GM18951 (cell line): ENCODE data around the gene CXCL3.

Source experiments
- POLR2A ChIP-seq: IDR thresholded peaks from 4 replicates; pipeline ENCODE4 v1.6.1; 2011; ENCODE audit warnings: mild to moderate bottlenecking; ENCODE audit not compliant: insufficient read length, insufficient read depth; ENCODE audit errors: extremely low read depth
- in situ Hi-C: fragments of 300-500 bp; cut with MboI; formaldehyde crosslinking; loops from one replicate; pipeline ENCODE4 v1.12.0; 2022; ENCODE audit warnings: low sequenced_read_pairs, mixed read lengths, inconsistent platforms; ENCODE audit not compliant: unreplicated experiment

CXCL3 gene

DNA sequence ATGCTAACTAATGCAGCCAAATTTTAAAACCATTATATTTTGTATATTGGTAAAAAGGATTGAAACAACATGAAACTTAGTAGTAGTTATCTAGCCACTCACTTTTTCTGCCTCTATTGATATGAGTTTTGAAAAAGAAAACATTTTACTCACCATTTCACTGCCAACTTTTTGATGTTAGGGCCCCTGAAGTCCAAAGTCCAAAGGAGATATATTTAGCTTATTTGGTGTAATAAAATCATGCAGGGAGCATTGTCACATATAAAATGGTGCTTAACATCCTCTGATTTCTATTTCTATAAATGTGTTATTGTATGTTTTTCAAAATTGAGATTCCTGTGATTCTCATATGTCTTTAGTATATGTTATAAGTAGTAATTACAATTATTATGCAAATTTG is 24.5 kb upstream of the CXCL3 start:
- TF ChIP-seq POLR2A = no peak
- in situ Hi-C loops = no loop called here

DNA sequence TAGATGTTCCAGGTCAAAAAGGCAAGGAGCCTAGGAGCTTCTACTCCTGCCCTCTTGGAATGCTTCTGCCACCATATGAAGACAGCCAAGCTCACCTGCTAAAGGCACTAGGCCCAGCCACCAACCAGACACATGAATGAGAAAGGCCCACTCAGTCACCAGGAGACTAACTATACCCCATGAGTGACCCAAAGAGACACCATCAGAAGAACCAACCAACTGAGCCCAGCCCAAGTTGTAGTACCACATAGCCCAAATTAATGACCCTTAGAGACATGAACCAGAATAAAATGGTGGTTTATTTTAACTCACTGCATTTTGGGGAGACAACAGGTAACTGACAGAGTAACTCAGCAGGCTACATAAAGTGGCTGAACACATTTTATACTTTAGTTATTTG is 22.9 kb upstream of the CXCL3 start:
- in situ Hi-C loops = no loop called here
- no peak for TF ChIP-seq POLR2A

DNA sequence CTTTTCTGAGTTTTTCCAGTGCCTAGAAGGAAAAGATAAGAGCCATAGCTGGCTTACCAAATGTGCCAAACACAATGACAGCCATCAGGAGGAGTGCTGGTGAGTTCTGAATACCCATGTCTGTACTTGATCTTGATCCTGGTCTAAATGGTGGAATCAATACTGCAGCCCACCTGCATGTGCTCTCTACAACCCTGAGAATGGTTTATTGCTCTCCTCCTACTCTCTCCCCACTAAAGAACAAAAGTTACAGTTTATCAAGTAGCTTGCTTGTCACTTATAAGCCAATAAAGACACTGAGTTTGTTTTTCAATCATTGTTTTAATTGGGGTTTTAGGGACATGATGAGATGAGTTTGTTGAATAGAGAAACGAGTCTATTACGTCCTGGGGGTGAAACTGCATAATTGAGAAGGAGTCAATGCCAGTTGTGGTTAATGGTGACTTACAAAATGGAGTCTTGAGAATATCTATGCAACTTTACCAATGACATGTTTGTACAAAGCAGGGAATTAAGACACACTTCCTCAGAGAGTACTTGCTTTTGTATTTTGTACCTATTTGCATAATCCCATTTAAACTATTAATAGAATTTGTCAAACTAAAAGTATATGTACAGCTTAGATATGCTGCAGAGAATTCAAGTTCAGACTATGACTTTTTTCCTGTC is 20.8 kb upstream of the CXCL3 start:
- in situ Hi-C loops = no loop called here
- no peak for TF ChIP-seq POLR2A

DNA sequence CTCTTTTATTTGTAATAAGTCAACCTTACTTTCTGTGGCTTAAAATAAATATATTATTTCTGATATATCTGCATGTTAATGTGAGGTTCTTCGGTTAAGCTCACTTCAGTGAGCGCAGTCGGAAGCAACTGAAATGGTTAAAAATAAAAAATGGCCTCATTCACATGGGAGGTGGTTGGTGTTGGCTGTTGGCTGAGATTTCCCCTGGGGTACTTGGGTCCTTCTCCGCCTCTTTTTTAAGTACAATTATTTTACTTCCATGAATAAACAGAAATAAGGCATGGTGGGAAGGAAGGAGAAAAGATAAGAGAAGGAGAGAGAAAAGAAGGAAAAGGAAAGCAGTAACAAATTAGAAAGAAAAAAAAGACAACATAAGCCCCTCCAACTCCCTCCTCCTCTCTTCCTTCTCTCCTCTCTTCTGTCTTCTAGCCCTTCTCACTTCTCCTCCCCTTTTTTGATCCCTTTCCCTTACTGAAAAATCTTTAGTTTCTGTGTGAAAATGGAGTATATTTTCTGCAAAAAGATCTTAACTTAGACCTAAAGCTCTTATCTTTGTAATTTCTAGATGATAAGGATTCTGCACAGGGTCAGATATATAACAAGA is 19.7 kb upstream of the CXCL3 start:
- TF ChIP-seq POLR2A = no peak

DNA sequence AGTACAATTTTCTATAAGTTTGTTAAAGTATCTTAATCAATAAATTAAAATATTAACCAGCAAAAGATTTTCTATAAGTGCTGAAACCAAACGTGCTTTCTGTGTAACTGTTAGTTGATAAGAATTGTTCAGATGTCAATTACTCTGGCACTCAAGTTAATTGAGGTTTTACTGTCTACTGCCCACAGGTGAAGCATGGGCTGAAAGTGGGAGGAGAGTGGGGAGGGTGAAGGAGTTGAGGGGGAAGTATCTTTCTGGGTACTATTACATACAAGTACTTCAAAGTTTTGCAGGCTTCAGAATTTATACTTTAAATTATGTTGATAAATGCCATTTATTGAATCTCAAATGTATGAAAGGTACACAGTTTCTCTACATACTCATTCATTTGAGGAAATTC is 19.1 kb upstream of the CXCL3 start:
- in situ Hi-C loops = no loop called here
- no peak for TF ChIP-seq POLR2A

More for the DNA sequence above, 19.7 kb upstream of the CXCL3 start:
- in situ Hi-C loops = no loop called here

DNA sequence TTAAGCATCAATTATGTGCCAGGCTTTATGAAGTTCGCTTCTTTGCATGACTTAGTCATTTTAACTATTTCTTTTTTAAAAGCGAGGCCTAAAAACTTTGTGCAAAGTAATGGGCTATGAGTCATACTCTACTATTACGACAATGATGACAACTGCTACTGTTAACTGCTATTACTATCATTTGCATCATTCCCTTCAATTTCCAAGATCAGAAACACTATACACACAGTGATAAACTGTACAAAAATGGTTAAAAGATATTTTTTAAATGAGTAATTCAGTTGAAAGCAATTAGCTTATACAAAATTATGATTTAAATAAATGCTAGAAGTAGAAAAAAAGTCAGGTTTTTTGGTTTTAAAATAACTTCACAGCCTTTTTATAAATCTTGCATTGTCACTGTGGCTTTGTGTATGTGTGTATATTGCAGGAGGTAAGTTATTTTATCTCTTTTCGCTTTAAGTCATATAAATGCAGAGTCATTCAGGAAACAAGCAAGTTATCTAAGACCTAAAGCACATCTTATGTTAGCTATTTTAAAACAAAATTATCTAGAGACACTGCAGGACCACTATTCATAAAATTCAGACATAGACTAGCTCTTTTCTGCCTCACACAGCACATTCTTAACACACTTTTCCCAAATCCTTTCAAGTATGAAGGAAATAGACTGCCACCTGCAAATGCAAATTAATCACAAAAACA is 18.5 kb upstream of the CXCL3 start:
- in situ Hi-C loops = no loop called here
- TF ChIP-seq POLR2A = no peak

DNA sequence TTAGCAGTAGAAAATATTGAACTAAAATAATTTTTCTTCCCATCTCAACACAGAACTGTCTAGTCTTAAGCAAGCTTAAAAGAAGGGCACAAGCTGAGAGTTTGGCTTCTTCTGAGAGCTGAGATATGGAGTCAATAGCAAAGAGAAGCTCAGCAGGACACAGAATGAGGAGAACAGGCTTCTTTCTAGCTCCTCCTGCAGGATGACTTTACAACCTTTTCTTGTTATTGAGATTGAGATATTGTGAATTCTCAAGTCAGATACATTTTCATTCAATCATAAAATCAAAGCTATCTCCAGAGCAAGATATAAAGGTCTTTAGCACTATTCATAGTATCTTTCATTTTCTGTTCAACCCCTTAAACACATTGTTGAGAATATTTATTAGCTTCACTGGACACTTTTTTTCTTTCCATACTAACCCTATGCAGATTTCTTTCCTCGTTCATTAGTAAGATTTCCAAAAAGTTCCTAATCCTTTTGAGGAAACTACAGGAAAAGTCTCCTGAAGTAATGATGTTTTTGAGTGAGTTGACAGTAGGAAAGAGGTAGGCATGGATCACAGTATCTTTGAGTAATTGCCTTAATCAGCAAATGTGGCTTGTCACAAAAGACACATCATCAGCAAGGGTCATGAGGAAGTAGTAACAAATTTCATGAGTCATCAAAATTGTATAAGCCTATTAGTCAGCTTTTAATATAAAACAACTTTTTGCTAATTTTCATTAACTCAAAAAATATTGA is 17.8 kb upstream of the CXCL3 start:
- in situ Hi-C loops = no loop called here
- no peak for TF ChIP-seq POLR2A

DNA sequence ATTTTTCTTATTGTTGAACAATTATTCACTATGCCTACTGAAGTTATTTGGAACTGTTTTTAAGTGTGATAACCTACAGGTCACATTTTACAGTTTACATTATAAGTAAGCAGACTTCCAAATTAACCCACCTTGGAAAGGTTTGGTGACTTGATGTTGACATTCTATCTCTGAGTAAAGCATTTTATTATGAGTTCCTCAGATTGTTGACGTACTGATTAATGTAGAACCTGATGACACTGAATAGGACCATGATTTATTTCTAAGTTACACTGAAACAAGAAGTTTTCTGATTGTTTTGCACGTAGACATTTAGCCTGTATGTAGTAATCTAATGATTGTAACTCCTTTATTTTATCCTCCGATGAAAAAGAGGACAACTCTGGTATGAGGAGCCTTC is 17.0 kb upstream of the CXCL3 start:
- in situ Hi-C loops = no loop called here

DNA sequence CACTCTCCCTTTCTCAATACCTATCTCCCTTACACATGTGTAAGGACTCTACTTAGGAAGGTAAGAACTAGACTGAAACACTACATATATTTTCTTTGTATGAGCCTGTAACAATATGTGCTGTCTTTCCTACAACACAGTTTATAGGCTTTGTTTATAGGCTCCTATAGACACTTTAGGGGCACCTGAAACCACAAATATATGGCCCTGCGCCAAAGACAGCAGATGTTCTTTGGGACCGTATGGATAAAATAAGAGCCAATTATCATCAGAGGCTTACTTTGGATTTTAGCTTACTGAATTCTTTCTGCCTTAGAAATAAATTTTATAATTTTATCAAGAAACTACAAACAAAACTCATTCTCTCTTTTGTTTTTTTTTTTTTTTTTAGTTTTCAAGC is 16.6 kb upstream of the CXCL3 start:
- in situ Hi-C loops = no loop called here
- no peak for TF ChIP-seq POLR2A

More for the DNA sequence above, 17.0 kb upstream of the CXCL3 start:
- no peak for TF ChIP-seq POLR2A

DNA sequence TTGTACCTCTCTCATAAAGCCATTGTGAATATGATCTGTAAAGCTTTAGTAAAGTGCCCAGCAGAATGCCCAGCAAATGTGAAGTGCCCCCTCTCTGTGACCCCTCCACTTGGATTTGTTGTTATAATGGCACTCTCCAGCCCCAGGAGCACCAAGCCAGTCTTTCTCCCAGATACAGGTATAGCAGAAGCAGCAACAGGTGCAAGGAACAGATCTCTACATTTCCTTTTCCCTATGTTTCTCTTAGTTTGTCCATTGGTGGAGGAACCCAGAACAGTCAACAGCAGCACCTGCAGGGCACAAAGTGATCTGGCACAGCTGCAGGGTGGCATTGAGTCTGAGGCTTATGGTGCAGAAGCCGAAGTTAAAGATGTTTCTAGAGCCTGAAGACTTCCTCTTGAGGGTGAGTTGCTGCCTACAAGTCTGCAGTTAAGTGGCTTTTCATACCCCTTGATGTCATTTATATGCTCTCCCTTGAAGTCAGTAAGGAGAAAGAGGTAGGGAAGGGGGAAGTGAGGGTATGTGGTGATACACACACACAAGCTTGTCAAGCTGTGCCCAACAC is 16.1 kb upstream of the CXCL3 start:
- in situ Hi-C loops = no loop called here
- no peak for TF ChIP-seq POLR2A

DNA sequence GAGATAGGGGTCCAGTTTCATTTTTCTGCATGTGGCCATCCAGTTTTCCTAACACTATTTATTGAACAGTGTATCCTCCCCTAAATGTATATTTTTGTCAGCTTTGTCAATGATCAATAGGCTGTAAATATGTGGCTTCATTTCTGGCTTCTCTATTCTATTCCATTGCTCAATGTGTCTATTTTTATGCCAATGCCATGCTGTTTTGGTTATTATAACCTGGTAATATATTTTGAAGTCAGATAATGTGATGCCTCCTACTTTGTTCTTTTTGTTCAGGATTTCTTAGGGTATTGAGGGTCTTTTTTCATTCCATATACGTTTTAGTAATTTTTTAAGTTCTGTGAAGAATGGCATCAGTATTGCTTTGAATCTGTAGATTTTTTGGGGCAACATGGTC is 8.7 kb upstream of the CXCL3 start:
- TF ChIP-seq POLR2A = no peak
- in situ Hi-C loops = no loop called here

DNA sequence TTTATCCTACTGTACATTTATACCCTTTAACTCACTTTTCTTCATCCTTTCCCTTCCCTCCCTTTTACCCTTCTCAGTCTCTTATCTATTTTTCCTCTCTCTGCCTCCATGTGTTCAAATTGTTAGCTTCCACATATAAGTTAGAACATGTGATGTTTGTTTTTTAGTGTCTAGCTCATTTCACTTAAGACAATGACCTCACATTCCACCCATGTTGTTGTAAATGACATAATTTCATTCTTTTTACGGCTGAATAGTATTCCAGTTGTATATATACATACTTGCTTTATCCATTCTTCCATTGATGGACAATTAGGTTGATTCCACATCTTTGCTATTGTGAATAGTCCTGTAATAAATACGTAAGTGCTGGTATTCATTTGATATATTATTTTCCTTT is 7.3 kb upstream of the CXCL3 start:
- no peak for TF ChIP-seq POLR2A
- in situ Hi-C loops = no loop called here

DNA sequence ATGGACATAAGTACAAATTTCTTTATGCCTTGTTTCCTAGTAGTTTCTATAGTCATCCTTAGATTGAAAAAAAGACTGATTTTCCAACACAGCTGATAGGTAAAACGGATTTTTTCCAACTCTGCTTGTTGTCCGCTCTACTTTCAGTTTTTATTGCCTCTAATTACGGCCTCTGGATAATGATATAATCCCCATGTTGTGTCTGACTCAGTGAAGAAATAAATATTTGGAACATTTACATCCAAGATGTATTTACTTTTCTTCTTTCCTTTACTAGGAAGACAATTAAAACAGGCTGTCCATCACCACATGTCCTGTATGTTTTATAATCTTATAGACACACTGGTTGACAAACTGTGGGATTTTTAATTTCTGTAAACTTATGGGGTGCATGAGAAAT is 6.8 kb upstream of the CXCL3 start:
- in situ Hi-C loops = no loop called here
- TF ChIP-seq POLR2A = no peak
